Caco-2 (cell line): ENCODE results near the gene SMYD2. TPM values are rescaled to one million over a fixed set of nuclear protein-coding genes. Genes with fewer than 3 reads are reported as not detected.

Source experiments
- Bru-seq: library from RNA; stranded (reverse); fragments of 400-500 nt; gene quantifications from one replicate; lab custom pipeline; 2021; lab: Mats Ljungman, UMichigan
- BruChase-seq, 2 experiments: library from RNA; stranded (reverse); fragments of 400-500 nt; gene quantifications; one replicate each; lab custom pipeline; 2021; lab: Mats Ljungman, UMichigan
- BruUV-seq: library from RNA; stranded (reverse); fragments of 400-500 nt; replicated peaks from 2 replicates; lab custom pipeline; 2021; lab: Mats Ljungman, UMichigan
- CTCF ChIA-PET: fragments of 300-600 bp; sonication (Branson Sonifier 250); formaldehyde crosslinking; loops from one replicate; lab custom pipeline; 2022; ENCODE audit warnings: antibody characterized with exemption; lab: Charles Lee
- POLR2A ChIA-PET: fragments of 300-600 bp; sonication (Branson Sonifier 250); formaldehyde crosslinking; loops from one replicate; lab custom pipeline; 2022; ENCODE audit warnings: antibody characterized with exemption; lab: Charles Lee
- DNase-seq, 2 experiments: peaks; one replicate each; pipeline versions ENCODE4 v3.0.0 to v3.0.0-alpha.2; 2020 to 2022
- H3K27me3 ChIP-seq: replicated peaks from 2 replicates; pipeline ENCODE4 v1.6.0; 2011; ENCODE audit warnings: low read length; ENCODE audit not compliant: control insufficient read depth, insufficient read depth
- H3K36me3 ChIP-seq: 2 replicates; pipeline ENCODE4 v1.5.1; 2011; ENCODE audit warnings: low read length; ENCODE audit not compliant: control insufficient read depth, insufficient read depth
- H3K4me1 ChIP-seq: fragments of 250-450 bp; sonication (Bioruptor Pico); 2 replicates; pipeline ENCODE4 v1.5.1; 2020; ENCODE audit warnings: mild to moderate bottlenecking
- H3K4me3 ChIP-seq: 2 replicates; pipeline ENCODE4 v1.5.1; 2011; ENCODE audit warnings: low read depth, mild to moderate bottlenecking, control low read depth, low read length
- H3K9me3 ChIP-seq: fragments of 250-450 bp; sonication (Bioruptor Pico); 2 replicates; pipeline ENCODE4 v1.5.1; 2020; ENCODE audit warnings: mild to moderate bottlenecking, moderate library complexity
- H3K27ac Mint-ChIP-seq: one replicate; pipeline ENCODE4 v1.8.0; 2022; ENCODE audit warnings: mixed read lengths; ENCODE audit not compliant: unreplicated experiment
- H3K27me3 Mint-ChIP-seq: one replicate; pipeline ENCODE4 v1.8.0; 2022; ENCODE audit warnings: mixed read lengths; ENCODE audit not compliant: insufficient read depth, unreplicated experiment
- H3K36me3 Mint-ChIP-seq: one replicate; pipeline ENCODE4 v1.8.0; 2022; ENCODE audit warnings: mild to moderate bottlenecking, mixed read lengths; ENCODE audit not compliant: insufficient read depth, unreplicated experiment
- H3K4me1 Mint-ChIP-seq: one replicate; pipeline ENCODE4 v1.8.0; 2022; ENCODE audit warnings: low read depth, mixed read lengths; ENCODE audit not compliant: unreplicated experiment
- H3K4me3 Mint-ChIP-seq: one replicate; pipeline ENCODE4 v1.8.0; 2022; ENCODE audit warnings: mild to moderate bottlenecking, moderate library complexity, mixed read lengths; ENCODE audit not compliant: unreplicated experiment
- H3K9me3 Mint-ChIP-seq: one replicate; pipeline ENCODE4 v1.8.0; 2022; ENCODE audit warnings: mixed read lengths; ENCODE audit not compliant: unreplicated experiment
- CTCF ChIP-seq, 2 experiments: fragments of 200-600 bp in 1 of 2; IDR thresholded peaks; 1 replicate in 1 of 2; 2 replicates in 1 of 2; pipeline versions ENCODE4 v1.5.1 to v1.8.0; 2011 to 2022; ENCODE audit warnings: antibody characterized with exemption in 1 of 2, control low read depth in 1 of 2, inconsistent platforms in 1 of 2, low read depth in 1 of 2, low read length in 1 of 2, mild to moderate bottlenecking in 1 of 2, moderate library complexity in 1 of 2; ENCODE audit not compliant: insufficient read depth in 1 of 2, severe bottlenecking in 1 of 2, unreplicated experiment in 1 of 2
- intact Hi-C: fragments of 100-400 bp; cut with micrococcal nuclease; formaldehyde crosslinking; loops from one replicate; pipeline ENCODE4 v1.10.0; 2022; ENCODE audit not compliant: unreplicated experiment
- long read RNA-seq: library from polyadenylated mRNA; stranded (forward); transcript quantifications from one replicate; pipeline ENCODE4 v2.0.0, GENCODE V29; 2022
- total RNA-seq: library from RNA; stranded (reverse); gene quantifications from 2 replicates; pipeline ENCODE4 v1.2.3, GENCODE V29; 2022

Gene SMYD2
- total RNA-seq (161 and 182 TPM in 2 replicates), Bru-seq, nascent RNA (percentile 96 among the genes with signal in this experiment), BruChase-seq, experiment 1, labeled RNA remaining after a 2-hour chase (percentile 95 among the genes with signal in this experiment), BruChase-seq, experiment 2, labeled RNA remaining after a 6-hour chase (percentile 90 among the genes with signal in this experiment)
- long read RNA-seq, transcript SMYD2-203 (11 exons, 1,618 nt), result minor isoform, 15 of 352 reads
- long read RNA-seq, transcript SMYD2-201 (12 exons, 1,671 nt), result major isoform, 296 of 352 reads
- long read RNA-seq, partial matches to known transcripts, result 14 of 352 reads
- long read RNA-seq, other reads (novel, unspliced or antisense), result 27 of 352 reads

GRCh38 chr1:214281021-214281719, at the start of gene SMYD2:
SMYD2 (plus strand) TSS chr1:214281159; CDS start chr1:214281255, 96 bp downstream.
- CTCF ChIA-PET, result interaction anchor here (0.6 to 2.2 kb wide), 5 partner anchors 20 to 1615 kb away, joined by 3 to 11 read pairs (median 5); no protein-coding TSS in a partner anchor

GRCh38 chr1:214233856-214234634, 46.9 kb upstream of the SMYD2 start:
- Histone ChIP-seq H3K27me3 (no peaks in the 10 kb centered on the region), H3K4me3 (no peak overlapping the region), H3K9me3 (no peaks in the 10 kb centered on the region), H3K36me3 (no peaks in the 10 kb centered on the region), H3K4me1 (peaks cover 14% of the 10 kb centered on the region)
- Mint-ChIP-seq H3K27ac (peak overlapping the region; percentile 1), H3K4me1 (peaks cover 23% of the 10 kb centered on the region), H3K27me3 (no peaks in the 10 kb centered on the region), H3K4me3 (peak overlapping the region; percentile 17), H3K9me3 (no peaks in the 10 kb centered on the region), H3K36me3 (no peaks in the 10 kb centered on the region)
- ChIA-PET POLR2A (no interaction called here), CTCF (no interaction called here)
- no peak for TF ChIP-seq CTCF (IDR thresholded peaks at IDR 0.05; ENCODE audit: insufficient read depth in 1 of 2, low read depth in 1 of 2, low read length in 1 of 2, severe bottlenecking in 1 of 2, unreplicated experiment in 1 of 2)
- BruUV-seq, result no TSS peak
- intact Hi-C loops, result loop anchor here (1.0 kb wide), 1 partner anchor 18 kb away; no protein-coding TSS in a partner anchor
- peak in 1 of 2 experiments; percentile 40 for DNase-seq

More at GRCh38 chr1:214281021-214281719, at the start of gene SMYD2:
- H3K27me3 ChIP-seq, result no peaks in the 10 kb centered on the region
- no TSS peak for BruUV-seq
- peaks cover 69% of the 10 kb centered on the region for H3K4me1 ChIP-seq
- TF ChIP-seq CTCF (IDR thresholded peaks at IDR 0.05; ENCODE audit: insufficient read depth in 1 of 2, low read depth in 1 of 2, low read length in 1 of 2, severe bottlenecking in 1 of 2, unreplicated experiment in 1 of 2), result no peak
- peak within 1 kb of the TSS; percentile 94 for H3K4me3 Mint-ChIP-seq
- no peaks in the 10 kb centered on the region for H3K27me3 Mint-ChIP-seq
- POLR2A ChIA-PET, result interaction anchor here (0.6 to 0.9 kb wide), 4 partner anchors 9 to 135 kb away, joined by 3 to 5 read pairs (median 4); no protein-coding TSS in a partner anchor
- no peaks in the 10 kb centered on the region; the same call in 1 of the 2 replicates for H3K36me3 ChIP-seq
- peak; percentile 82 to 87 for DNase-seq
- H3K4me3 ChIP-seq, result peak within 1 kb of the TSS; percentile 89
- intact Hi-C loops, result loop anchor here (1.0 to 5.0 kb wide), 2 partner anchors 235 to 271 kb away; partner anchors contain the start of gene PTPN14
- peaks cover 53% of the 10 kb centered on the region for H3K4me1 Mint-ChIP-seq
- H3K36me3 Mint-ChIP-seq, result peaks cover 41% of the 10 kb centered on the region
- H3K9me3 ChIP-seq, result no peaks in the 10 kb centered on the region
- no peaks in the 10 kb centered on the region for H3K9me3 Mint-ChIP-seq
- H3K27ac Mint-ChIP-seq, result peak within 1 kb of the TSS; percentile 94
